Ectodermal cell (in vitro differentiated cells): ENCODE results near the gene IL21R.

Experiments used
- H3K27ac ChIP-seq: 2 replicates; pipeline ENCODE4 v1.7.0; 2013; ENCODE audit warnings: mild to moderate bottlenecking, low read depth, low read length; ENCODE audit not compliant: insufficient read depth, poor library complexity, severe bottlenecking
- H3K27me3 ChIP-seq: 2 replicates; pipeline ENCODE4 v1.7.0; 2013; ENCODE audit warnings: mild to moderate bottlenecking, low read length; ENCODE audit not compliant: insufficient read depth, control insufficient read depth, poor library complexity, severe bottlenecking
- H3K36me3 ChIP-seq: one replicate; pipeline ENCODE4 v1.7.0; 2013; ENCODE audit warnings: low read length; ENCODE audit not compliant: control insufficient read depth, insufficient read depth
- H3K4me1 ChIP-seq: one replicate; pipeline ENCODE4 v1.7.0; 2013; ENCODE audit warnings: low read length; ENCODE audit not compliant: control insufficient read depth, insufficient read depth
- H3K4me3 ChIP-seq: 2 replicates; pipeline ENCODE4 v1.7.0; 2013; ENCODE audit warnings: low read depth, low read length, control low read depth; ENCODE audit not compliant: insufficient read depth
- H3K9me3 ChIP-seq: 2 replicates; pipeline ENCODE4 v1.7.0; 2013; ENCODE audit warnings: mild to moderate bottlenecking, low read length, moderate library complexity; ENCODE audit not compliant: control insufficient read depth
- WGBS, 2 experiments: methylation state at CpG; one replicate each; pipeline ENCODE4 v1.1.7; 2013; ENCODE audit warnings: missing lambda C conversion rate in 2 of 2; 5-methylcytosine and 5-hydroxymethylcytosine counted together

The IL21R gene

DNA sequence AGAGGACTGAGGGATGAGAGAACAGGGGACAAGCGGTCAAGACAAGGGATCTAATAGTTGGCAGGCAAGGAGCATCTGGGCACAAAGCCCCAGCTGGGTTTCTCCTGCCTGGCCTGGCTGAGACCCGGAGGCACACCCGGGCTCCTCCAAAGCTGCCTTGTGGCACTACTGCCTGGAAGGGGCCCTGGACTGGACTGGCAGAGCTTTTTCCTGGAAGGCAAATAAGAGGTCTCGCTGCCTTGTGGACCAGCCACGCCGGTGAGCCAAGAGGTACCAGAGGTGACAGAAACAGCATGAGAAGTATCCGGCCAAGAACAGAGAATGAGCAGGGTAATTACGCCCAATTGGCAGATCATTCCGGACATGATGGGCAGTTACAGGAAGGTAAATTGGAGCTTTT, 83.2 kb downstream of the IL21R start:
- Histone ChIP-seq H3K27ac (no peak overlapping the region), H3K4me1 (no peaks in the 10 kb centered on the region), H3K36me3 (peaks cover 80% of the 10 kb centered on the region), H3K27me3 (no peaks in the 10 kb centered on the region), H3K4me3 (no peak overlapping the region), H3K9me3 (no peaks in the 10 kb centered on the region)
- WGBS, 2 experiments: 94 to 97% methylated on average over 9 of the region's 9 CpGs

DNA sequence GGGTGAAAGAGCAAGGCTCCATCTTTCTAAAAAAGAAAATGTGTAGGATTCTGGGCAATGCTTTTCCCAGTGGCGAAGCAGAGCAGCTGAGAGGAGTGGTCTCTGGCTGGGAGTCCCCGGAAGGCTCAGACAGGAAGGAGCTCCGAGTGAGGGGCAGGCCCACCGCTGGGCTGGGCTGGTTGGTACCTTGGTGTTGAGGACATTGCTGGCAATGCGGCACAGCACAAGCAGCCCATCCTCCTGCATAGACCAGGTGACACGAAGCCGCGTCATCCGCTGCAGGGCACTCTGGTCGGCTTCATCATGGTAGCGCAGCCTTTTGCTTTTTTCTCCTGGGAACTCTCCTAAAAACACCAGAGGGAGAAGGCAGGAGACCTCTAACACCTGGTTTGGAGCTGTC, 83.8 kb downstream of the IL21R start:
- Histone ChIP-seq H3K36me3 (peaks cover 84% of the 10 kb centered on the region), H3K4me3 (no peak overlapping the region), H3K4me1 (no peaks in the 10 kb centered on the region), H3K27me3 (no peaks in the 10 kb centered on the region), H3K27ac (no peak overlapping the region), H3K9me3 (no peaks in the 10 kb centered on the region)
- 97% methylated on average over 11 of the region's 11 CpGs for WGBS, 2 experiments

DNA sequence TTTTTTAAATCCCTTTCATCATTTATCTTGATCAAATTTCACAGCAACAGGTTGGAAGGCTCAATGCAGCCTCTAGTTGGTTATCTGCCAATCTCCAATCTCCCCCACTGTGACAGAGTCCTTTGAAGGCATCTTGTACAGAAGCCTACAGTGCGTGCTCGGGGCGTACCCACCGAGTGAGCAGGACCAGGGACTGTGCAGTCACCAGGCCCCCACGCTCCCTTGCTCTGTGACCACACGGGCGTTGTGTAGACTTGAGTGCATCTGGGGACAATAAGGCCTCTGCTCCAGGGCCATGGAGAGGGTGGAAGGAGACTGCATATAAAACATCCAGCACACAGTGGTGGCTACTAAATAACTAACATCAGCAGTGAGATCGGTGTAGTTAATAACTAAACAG, 84.4 kb downstream of the IL21R start:
- 95 to 96% methylated on average over 8 of the region's 8 CpGs for WGBS, 2 experiments
- Histone ChIP-seq H3K4me3 (no peak overlapping the region), H3K36me3 (peaks cover 83% of the 10 kb centered on the region), H3K27me3 (no peaks in the 10 kb centered on the region), H3K4me1 (no peaks in the 10 kb centered on the region), H3K27ac (no peak overlapping the region), H3K9me3 (no peaks in the 10 kb centered on the region)

DNA sequence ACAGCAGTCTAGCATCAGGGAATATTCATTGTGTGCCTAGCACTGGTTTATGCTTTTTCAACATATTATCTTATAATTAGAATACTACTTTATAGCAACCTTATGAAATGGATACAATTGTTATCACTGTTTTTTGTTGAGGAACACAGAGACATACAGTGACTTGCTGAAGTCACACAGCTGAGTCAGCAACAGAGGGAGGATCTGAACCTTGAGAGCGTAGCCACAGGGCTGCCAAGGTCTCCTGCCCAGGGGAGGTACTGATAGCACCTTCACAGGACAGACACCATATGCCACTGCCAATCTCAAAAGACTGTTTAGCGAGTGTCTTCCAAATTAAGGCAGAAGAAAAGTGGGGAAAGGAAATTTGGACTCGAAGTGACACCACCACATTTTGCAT, 84.8 kb downstream of the IL21R start:
- H3K27me3 ChIP-seq: no peaks in the 10 kb centered on the region
- no peak overlapping the region for H3K27ac ChIP-seq
- no peaks in the 10 kb centered on the region for H3K4me1 ChIP-seq
- WGBS, 2 experiments: 95 to 97% methylated on average over 3 of the region's 3 CpGs
- peaks cover 84% of the 10 kb centered on the region for H3K36me3 ChIP-seq
- H3K9me3 ChIP-seq: no peaks in the 10 kb centered on the region
- no peak overlapping the region for H3K4me3 ChIP-seq

DNA sequence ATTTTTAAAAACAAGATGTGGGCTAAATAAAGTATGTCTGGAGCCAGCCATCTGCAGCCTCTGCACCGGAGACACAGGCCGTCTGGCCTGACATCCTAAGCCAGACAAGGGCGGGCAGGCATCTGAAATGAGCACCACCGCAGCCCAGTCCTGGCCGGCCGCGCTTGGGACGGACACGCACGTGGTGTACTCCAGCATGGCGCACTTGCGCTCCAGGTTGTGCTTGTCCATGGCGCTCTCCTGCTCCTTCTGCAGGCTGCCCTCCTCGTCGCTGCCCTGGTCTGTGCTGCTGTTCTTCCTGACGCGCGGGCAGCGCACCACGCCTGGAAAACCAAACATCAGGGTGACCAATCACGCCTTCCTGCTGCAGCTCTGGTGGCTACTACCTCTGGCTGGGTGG, 87.4 kb downstream of the IL21R start:
- H3K4me1 ChIP-seq: no peaks in the 10 kb centered on the region
- WGBS, 2 experiments: 96 to 97% methylated on average over 21 of the region's 21 CpGs
- H3K27ac ChIP-seq: no peak overlapping the region
- peaks cover 72% of the 10 kb centered on the region for H3K36me3 ChIP-seq
- no peaks in the 10 kb centered on the region for H3K27me3 ChIP-seq
- H3K9me3 ChIP-seq: no peaks in the 10 kb centered on the region
- no peak overlapping the region for H3K4me3 ChIP-seq

DNA sequence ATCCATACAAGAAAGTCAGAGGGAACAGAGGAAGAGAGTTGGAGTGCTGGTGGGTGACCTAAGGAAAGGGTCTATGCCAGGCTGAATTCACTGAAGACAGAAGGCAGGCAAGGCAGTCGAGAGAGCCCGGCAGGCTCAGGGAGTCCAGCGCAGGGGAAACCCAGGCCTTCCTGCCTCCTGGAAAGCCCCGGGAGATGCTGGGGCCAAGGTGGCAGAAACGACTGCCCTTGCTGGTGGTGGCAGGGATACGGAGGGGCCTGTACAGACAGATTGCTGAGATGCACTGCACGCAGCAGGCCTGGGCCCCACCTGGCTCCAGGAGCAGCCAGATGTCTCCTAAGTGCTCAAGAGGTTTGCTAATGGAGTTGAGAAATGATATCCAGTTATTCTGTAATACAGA, 87.9 kb downstream of the IL21R start:
- WGBS, 2 experiments: 93 to 94% methylated on average over 7 of the region's 7 CpGs
- Histone ChIP-seq H3K36me3 (peaks cover 71% of the 10 kb centered on the region), H3K9me3 (no peaks in the 10 kb centered on the region)

DNA sequence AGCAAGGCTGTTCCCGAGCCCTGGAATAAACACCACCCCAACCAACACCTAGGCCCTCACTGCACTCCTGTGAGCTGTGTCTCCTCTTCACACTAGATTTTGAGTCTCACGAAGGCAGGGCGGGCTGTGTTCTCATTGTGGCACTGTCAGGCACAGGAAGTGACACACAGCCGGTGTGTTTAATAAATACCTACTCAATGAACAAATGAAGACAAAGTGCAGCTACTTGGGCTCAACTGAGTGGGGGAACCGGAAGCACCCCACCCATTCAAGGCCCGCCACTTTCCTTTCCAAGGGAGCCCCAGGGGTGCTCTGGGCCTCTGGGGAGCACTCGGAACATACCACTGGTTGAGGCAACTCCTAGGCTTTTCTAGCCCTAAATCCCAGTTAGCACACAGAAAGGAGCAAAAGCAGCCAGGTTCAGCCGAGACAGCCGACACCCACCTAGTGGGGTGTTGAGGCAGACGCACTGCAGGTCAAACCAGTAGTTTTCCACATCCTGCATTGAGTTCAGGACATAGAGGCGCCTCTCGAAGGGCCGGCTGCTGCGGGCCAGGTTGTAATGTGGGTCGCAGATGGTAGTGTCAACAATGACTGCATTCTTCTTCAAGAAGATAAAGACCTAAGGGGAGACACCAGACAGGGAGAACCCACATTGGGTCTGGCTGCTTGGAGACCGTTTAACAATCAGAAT, 90.1 kb downstream of the IL21R start:
- Histone ChIP-seq H3K27me3 (no peaks in the 10 kb centered on the region), H3K36me3 (peaks cover 70% of the 10 kb centered on the region), H3K27ac (no peak overlapping the region), H3K4me3 (no peak overlapping the region), H3K9me3 (no peaks in the 10 kb centered on the region), H3K4me1 (no peaks in the 10 kb centered on the region)
- WGBS, 2 experiments: 95 to 97% methylated on average over 16 of the region's 16 CpGs

More for the DNA sequence above, 87.9 kb downstream of the IL21R start:
- no peak overlapping the region for H3K27ac ChIP-seq
- H3K4me3 ChIP-seq: no peak overlapping the region
- H3K27me3 ChIP-seq: no peaks in the 10 kb centered on the region
- H3K4me1 ChIP-seq: no peaks in the 10 kb centered on the region

DNA sequence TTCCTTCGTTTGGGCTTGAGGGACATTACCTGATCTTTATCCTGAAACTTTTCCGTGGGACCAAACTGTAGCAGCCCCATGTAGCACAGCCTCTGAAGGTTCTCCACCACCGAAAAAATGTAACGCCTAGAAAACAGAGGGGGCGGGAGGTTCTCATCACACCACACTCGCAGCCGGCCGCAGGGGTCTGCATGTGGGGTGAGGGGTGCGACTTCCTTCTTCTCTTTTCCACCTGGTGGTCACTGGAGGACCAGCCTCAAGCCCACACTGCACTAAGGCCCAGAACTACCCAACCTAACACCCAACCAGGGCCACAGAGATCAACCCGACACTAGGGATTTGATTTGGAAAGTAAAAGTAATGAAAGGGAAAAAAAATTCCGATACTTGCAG, 90.6 kb downstream of the IL21R start:
- Histone ChIP-seq H3K27ac (no peak overlapping the region), H3K36me3 (peaks cover 71% of the 10 kb centered on the region), H3K27me3 (no peaks in the 10 kb centered on the region), H3K4me3 (no peak overlapping the region), H3K4me1 (no peaks in the 10 kb centered on the region), H3K9me3 (no peaks in the 10 kb centered on the region)
- WGBS, 2 experiments: 93 to 98% methylated on average over 8 to 9 of the region's 11 CpGs

DNA sequence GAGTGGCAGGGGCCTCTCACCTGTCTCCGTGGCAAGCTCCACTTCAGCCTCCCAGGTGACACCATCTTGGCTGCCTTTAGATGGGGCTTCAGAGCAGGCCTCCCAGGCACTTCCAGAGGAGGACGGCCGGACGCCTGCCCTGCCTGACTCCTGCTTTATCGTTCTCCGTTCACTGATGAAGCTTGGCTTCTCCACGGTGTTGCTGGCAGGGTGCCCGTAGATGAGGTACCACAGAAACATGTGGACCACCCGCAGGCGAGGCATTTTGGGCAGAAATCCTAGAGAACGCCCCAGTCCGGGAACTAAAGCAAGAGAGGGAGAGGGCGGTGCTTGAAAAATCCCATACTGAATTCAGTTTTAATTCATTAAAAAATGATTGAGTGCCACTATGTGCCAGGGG, 93.2 kb downstream of the IL21R start:
- Histone ChIP-seq H3K4me3 (no peak overlapping the region), H3K4me1 (no peaks in the 10 kb centered on the region), H3K36me3 (peaks cover 72% of the 10 kb centered on the region), H3K27me3 (no peaks in the 10 kb centered on the region), H3K27ac (no peak overlapping the region), H3K9me3 (no peaks in the 10 kb centered on the region)
- 96 to 97% methylated on average over 13 of the region's 13 CpGs for WGBS, 2 experiments

DNA sequence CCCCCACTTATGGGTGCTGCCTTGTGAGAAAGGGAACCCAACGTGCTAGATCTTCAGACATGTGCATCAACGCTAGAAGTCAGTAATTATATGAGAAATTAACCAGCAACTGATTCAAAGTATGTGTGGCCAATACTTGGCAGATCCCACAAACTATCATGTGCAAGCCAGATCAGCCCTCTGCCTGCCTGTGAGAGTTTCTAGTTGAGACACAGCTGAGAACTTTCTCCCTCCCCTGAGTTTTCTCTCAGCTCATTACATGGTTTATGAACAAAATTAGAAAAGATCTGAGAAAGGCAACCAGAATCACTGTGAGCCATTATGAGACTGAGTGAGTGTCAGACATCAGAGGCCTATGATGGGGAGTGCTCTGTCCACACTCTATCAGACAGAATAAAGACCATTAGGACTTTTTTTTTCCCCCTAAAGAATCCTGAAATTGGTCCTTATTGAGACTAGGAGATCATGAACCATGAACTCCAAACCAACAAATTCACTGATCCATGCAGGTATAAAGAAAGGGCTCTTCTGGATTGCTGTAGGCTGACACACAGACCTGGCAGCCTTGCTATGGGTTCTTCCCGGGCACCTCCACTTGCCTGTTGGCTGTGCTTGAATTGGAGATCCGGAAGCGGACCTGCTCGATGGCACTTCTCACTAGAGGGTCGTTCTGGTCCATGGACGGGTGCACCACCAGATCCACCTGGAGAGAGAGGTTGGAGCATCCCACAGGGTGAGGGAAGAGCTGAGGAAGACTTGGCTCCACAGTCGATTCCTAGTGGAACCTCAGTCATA, 96.3 kb downstream of the IL21R start:
- no peak overlapping the region for H3K27ac ChIP-seq
- H3K9me3 ChIP-seq: no peaks in the 10 kb centered on the region
- no peaks in the 10 kb centered on the region for H3K27me3 ChIP-seq
- WGBS, 2 experiments: 94 to 96% methylated on average over 9 of the region's 9 CpGs
- H3K4me3 ChIP-seq: no peak overlapping the region
- no peaks in the 10 kb centered on the region for H3K4me1 ChIP-seq
- H3K36me3 ChIP-seq: peaks cover 56% of the 10 kb centered on the region
